Activated naive CD8-positive, alpha-beta T cell treated with anti-CD3 and anti-CD28 coated beads, Interleukin-2, amount 50 U/mL, for 16 hours (primary cell): ENCODE results near the gene PAEP.
A peak's percentile ranks its signal among the peaks of the same experiment; 100 is the strongest.

ENCODE experiments used
- DNase-seq: peaks from one replicate; pipeline ENCODE4 v3.0.0-alpha.2; 2020; ENCODE audit warnings: low read depth, low spot score

The PAEP gene

DNA sequence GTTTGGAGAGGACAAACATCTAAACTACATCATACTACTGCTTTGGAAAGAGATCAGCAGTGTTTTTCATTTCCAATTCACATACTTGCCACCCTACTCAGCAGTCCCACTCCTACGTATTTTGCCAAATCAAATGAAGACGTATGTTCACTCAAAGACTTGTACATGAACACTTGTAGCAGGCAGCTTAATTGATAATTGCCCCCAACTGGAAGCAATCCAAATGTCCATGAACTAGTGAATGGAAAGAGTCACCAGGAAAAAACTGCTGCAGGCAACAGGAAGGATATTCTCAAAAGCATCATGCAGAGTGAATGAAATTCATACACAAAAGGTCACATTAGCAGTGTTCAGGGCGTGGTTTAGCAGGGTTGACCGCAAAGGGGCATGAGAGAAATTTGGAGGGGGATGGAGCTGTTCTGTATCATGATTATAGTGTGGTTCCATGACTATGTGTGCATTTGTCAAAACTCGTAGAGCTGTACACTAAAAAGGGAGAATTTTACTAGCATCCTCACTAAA is 38.8 kb downstream of the PAEP start:
- no peak for DNase-seq

- DNase-seq = no peak
Observed at GRCh38 chr9:135601988-135602387, 40.4 kb downstream of the PAEP start.

- peak; percentile 12 for DNase-seq
Observed at GRCh38 chr9:135602789-135603481, 41.4 kb downstream of the PAEP start.

GRCh38 chr9:135604437-135605237 is 43.1 kb downstream of the PAEP start:
- DNase-seq = no peak

- DNase-seq = no peak
Observed at GRCh38 chr9:135605238-135605781, 43.8 kb downstream of the PAEP start.

DNA sequence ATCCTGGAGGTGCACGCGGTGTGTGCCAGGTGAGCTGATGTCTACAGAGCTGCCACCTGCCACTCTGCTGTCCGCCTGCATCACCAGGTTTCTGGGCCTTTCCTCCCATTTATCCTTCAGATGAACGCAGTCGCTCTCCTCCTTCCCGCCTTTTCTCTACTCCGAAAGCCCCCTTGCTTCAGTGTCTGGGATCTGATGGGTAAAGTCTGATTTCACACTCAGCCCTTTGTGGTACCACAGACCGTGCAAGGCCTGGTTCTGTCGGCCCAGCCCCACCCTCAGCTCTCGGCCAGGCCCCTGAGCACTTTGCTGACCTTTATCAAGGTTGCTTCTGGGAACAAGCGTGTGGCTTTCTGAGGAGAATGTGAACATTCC is 45.3 kb downstream of the PAEP start:
- DNase-seq = no peak

DNA sequence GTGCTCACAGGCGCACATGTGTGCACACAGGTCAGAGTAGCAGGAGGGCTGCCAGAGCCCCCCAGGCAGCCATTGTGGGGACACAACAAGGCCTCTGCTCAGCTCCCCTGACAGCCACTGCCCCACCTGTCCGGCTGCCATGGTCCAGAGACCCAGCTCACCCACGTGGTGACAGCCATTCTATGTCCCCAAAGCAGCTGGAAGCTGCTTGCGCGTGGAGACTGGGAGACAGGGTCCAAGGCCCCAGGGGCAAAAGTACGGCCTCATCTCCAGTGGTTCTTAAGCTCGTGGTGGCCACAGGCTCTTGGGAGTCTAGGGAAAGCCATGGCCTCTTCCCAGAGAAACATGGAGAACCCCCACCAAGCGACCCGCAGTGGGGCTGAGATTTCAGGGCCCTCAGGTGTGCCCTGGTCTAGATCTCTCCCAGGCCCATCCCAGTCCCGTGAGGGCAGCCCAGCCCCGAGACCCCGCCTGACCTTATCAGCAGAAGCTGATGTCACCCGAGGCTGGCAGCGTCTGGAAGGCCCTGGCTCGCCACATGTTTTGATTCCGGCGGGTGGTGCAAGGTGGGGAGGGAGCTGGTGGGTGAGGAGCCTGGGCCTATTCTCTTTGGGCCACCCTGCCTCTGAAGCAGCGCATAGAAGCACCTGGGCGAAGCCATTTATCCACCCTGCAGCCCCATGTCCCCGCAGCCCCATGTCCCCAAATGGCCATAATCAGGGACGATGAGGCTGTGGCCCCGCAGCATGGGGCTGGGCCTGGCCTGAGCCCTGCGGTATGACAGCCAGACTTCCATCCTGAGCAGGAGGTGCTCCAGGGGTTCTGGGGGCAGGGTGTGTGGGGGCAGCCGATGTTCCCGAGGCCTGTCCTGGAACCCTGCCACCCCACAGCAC is 46.1 kb downstream of the PAEP start:
- no peak for DNase-seq

DNA sequence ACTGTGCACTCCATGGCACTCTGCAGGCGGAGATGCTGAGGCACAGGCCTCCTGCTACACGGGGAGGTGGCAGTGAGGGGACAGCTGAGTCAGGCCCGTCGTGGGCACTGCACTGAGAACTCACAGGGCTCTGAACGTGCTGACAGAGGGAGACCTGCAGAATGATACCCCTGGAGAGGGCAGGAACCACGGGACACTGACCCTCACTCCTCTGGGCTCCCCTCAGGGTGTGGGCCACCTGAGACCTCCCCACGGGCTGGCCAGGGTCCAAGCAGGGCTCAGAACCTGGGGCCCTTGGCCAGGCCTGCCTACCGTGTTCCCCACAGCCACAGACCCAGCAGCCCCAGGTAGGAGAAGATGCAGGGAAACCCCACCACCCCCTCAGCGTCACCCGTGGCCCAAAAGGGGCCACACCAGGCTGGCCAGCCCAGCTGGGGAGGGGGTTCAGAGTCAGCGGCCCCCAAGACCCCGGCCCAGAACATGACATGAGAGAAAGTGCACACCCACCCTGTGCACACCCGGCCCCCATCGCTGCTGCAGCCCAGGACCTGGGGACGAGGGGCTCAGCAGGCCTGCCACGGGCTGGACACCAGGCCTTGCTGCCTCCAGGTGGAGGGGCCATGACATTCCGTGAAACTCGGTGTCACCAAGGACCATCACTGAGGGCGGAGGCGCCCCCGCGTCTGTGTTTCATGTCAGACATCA is 46.9 kb downstream of the PAEP start:
- DNase-seq = no peak

DNA sequence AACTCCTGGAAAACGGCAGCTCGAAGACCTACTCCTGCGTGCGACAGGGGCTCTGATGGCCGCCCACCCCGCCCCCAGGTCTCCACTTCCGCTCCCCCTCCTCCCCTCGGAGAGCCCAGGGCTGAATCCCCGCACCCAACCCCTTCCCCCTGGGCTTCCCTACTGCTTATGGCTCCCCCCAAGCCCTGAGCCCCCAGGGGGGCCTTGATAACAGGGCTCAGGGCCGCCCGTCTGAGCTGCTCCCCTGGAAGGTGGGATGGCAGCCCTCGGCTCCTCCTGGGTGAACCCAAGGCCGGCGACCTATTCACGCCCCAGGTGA is 47.4 kb downstream of the PAEP start:
- DNase-seq = no peak

DNA sequence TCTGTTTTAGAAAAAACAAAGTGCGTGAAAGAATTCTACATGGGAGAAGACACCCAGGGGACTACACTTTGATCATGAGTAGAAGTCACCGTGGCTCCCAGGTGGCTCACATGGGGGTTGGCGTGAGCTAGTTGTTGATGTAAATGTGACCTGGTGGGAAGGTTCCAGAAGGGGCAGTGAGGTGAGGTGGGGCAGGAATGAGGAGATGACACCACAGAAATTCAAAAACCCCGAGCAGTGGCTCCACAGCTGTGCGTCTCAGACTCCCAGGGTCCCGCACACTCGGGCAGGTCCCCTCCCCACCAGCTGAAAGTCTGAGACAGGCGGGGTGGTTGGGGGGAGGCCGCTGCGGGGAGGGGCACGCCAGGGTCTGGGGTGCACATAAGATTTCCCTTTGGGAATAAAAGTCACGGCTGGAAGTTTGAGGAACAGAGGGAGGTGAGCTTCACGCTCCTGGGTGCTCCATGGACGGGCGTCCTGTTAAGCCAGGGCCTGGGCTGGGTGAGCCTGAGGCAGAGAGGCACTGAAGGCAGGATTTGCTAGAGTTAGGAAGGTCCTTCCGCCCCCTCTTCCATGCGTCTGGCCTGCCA is 47.9 kb downstream of the PAEP start:
- no peak for DNase-seq

DNA sequence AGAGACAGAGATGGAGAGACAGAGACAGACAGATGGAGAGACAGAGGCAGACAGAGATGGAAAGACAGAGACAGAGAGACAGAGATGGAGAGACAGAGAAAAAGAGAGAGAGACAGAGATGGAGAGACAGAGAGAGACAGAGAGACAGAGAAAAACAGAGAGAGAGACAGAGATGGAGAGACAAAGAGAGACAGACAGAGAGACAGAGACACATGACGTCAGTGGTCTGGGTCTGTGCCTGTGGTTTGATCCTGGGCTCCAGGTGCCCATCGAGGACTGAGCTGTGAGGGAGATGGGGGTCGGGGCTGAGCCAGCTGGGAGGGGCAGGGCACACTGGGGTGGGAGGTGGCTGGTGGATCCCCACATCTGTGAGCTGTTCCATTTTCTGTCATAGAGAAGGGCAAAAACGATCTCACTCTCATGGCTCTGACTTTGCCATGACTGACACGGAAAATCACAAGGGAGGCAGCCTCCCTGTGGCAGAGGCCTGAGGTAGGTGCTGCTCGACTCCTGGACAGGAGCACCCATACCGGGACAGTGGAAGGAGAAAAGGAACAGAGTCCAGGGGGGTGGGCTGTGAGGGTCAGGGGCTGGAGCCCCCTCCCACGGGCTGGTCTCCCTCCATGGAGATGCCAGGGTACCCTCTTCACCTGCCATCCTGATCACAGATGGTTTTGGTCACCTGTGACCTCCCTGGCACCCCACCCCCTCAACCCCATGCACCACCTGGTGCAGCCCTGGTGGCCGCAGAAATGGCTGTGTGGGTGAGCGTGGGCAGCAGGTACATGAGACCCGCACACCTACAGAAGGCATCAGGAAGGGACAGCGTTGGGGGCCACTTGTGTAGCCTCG is 49.0 kb downstream of the PAEP start:
- DNase-seq = no peak

- no peak for DNase-seq
Observed at GRCh38 chr9:135611142-135611874, 49.8 kb downstream of the PAEP start.

DNA sequence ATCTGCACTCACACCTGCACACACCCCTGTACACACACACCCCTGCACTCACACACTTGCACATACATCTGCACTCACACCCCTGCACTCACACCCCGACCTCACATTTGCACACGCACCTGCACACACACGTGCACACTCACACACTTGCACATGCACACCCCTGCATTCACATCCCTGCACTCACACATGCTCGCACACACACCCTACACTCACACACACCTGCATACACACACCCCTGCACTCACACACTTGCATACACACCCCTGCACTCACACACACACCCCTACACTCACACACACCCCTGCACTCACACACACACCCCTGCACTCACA is 50.3 kb downstream of the PAEP start:
- DNase-seq = no peak

GRCh38 chr9:135612437-135612836 is 50.9 kb downstream of the PAEP start:
- no peak for DNase-seq

DNA sequence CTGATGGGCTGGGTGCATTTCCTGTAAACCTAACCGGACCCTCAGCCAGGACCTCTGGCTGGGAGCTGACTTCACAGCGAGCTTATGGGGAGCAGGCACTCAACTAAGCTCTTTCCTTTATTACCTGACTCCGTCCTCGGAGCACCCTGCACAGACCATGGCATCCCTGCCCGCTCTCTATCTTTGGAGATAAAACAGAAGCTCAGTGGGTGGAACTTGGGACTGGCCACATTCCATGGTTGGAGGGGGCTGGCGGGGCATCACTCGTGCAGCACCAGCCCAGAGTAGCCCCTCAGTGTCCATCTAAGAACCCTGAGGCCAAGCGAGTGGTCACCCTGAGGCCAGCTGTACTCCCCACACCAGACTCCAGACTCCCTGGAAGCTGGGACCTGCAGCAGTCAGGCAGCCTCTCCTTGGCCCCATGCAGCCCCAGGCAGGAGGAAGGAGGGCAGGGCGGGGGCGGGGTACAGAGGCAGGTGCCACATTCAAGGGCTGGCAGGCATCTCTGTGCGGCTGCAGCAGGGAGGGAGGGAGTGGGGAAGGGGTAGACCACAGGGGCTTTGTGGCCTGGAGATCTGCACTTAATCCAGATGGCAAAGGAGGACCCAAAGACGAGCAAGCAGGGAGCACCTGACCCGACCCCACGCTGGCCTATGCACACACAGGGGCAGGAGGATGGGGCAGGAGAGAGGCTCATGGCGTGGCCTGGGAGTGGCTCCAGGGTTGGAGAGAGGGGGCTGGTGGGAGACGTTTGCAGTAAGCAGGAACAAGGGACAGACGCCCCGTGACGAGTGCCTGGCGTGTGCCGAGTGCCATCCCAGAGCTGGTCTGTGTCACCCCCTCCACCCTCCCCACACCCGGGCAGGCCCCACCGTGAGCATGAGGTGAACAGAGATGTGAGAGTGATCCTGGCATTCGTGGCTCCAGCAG is 51.7 kb downstream of the PAEP start:
- no peak for DNase-seq

- DNase-seq = no peak
Observed at GRCh38 chr9:135613946-135614805, 52.6 kb downstream of the PAEP start.
